ENCODE results near the gene EHD2. TPM values are rescaled to one million over a fixed set of nuclear protein-coding genes. Genes with fewer than 3 reads are reported as not detected.

EHD2 gene
- total RNA-seq, 2 experiments from 2014 or later: not detected

- DNase-seq: no peak
- Mint-ChIP-seq H3K36me3 (ENCODE audit: low read depth) (peaks cover 16% of the 10 kb centered on the region), H3K4me3 (no peak overlapping the region), H3K27me3 (no peaks in the 10 kb centered on the region), H3K4me1 (no peaks in the 10 kb centered on the region), H3K9me3 (no peaks in the 10 kb centered on the region), H3K27ac (no peak overlapping the region)
- POLR2A ChIA-PET: no interaction called here
- CTCF ChIA-PET: interaction anchor here (0.6 to 1.5 kb wide), 5 partner anchors 9 to 259 kb away, joined by 3 to 6 read pairs (median 3); partner anchors contain the start of gene EHD2
Measured at GRCh38 chr19:47695533-47696262, 17.5 kb upstream of the EHD2 start.

- DNase-seq: no peak
- Mint-ChIP-seq H3K27me3 (no peaks in the 10 kb centered on the region), H3K4me1 (no peaks in the 10 kb centered on the region), H3K36me3 (ENCODE audit: low read depth) (peaks cover 16% of the 10 kb centered on the region), H3K27ac (no peak overlapping the region), H3K4me3 (no peak overlapping the region), H3K9me3 (no peaks in the 10 kb centered on the region)
- ChIA-PET CTCF (interaction anchor here (0.6 to 2.1 kb wide), 5 partner anchors 11 to 263 kb away, joined by 3 to 7 read pairs (median 3); partner anchors contain the start of gene EHD2), POLR2A (no interaction called here)
Measured at GRCh38 chr19:47696635-47697034, 16.6 kb upstream of the EHD2 start.

GRCh38 chr19:47697863-47698609 lies 15.2 kb upstream of the EHD2 start:
- H3K9me3 Mint-ChIP-seq: no peaks in the 10 kb centered on the region
- H3K27me3 Mint-ChIP-seq: no peaks in the 10 kb centered on the region
- DNase-seq: peak; percentile 65
- ChIA-PET CTCF (interaction anchor here (0.7 to 2.1 kb wide), 10 partner anchors 9 to 404 kb away, joined by 3 to 14 read pairs (median 4); no protein-coding TSS in a partner anchor), POLR2A (no interaction called here)
- no peak overlapping the region for H3K27ac Mint-ChIP-seq
- H3K4me3 Mint-ChIP-seq: no peak overlapping the region
- H3K4me1 Mint-ChIP-seq: no peaks in the 10 kb centered on the region
- peaks cover 15% of the 10 kb centered on the region for H3K36me3 Mint-ChIP-seq (ENCODE audit: low read depth)

GRCh38 chr19:47698631-47699359 lies 14.4 kb upstream of the EHD2 start:
- ChIA-PET CTCF (interaction anchor here (0.8 to 2.1 kb wide), 15 partner anchors 8 to 404 kb away, joined by 3 to 14 read pairs (median 4); no protein-coding TSS in a partner anchor), POLR2A (no interaction called here)
- Mint-ChIP-seq H3K27me3 (no peaks in the 10 kb centered on the region), H3K36me3 (ENCODE audit: low read depth) (peaks cover 14% of the 10 kb centered on the region), H3K4me3 (no peak overlapping the region), H3K4me1 (no peaks in the 10 kb centered on the region), H3K27ac (no peak overlapping the region), H3K9me3 (no peaks in the 10 kb centered on the region)
- DNase-seq: no peak

- Mint-ChIP-seq H3K36me3 (ENCODE audit: low read depth) (peaks cover 14% of the 10 kb centered on the region), H3K9me3 (no peaks in the 10 kb centered on the region)
- CTCF ChIA-PET: interaction anchor here (0.8 to 2.0 kb wide), 13 partner anchors 9 to 308 kb away, joined by 3 to 14 read pairs (median 4); no protein-coding TSS in a partner anchor
Measured at GRCh38 chr19:47699360-47699917, 13.8 kb upstream of the EHD2 start.

GRCh38 chr19:47700934-47701716 lies 12.1 kb upstream of the EHD2 start:
- CTCF ChIA-PET: interaction anchor here (0.6 to 1.8 kb wide), 3 partner anchors 12 to 266 kb away, joined by 3 to 6 read pairs (median 3); partner anchors contain the start of gene EHD2
- H3K9me3 Mint-ChIP-seq: no peaks in the 10 kb centered on the region

More at GRCh38 chr19:47699360-47699917, 13.8 kb upstream of the EHD2 start:
- Mint-ChIP-seq H3K27ac (no peak overlapping the region), H3K4me1 (no peaks in the 10 kb centered on the region), H3K27me3 (no peaks in the 10 kb centered on the region), H3K4me3 (no peak overlapping the region)
- peak; percentile 52 for DNase-seq
- POLR2A ChIA-PET: no interaction called here

GRCh38 chr19:47701717-47702552 lies 11.3 kb upstream of the EHD2 start:
- H3K27me3 Mint-ChIP-seq: no peaks in the 10 kb centered on the region
- no peak overlapping the region for H3K27ac Mint-ChIP-seq
- H3K36me3 Mint-ChIP-seq (ENCODE audit: low read depth): peaks cover 14% of the 10 kb centered on the region
- POLR2A ChIA-PET: no interaction called here
- CTCF ChIA-PET: interaction anchor here (1.0 to 2.1 kb wide), 3 partner anchors 11 to 272 kb away, joined by 3 to 6 read pairs (median 5); partner anchors contain the start of genes EHD2 and KPTN
- H3K4me3 Mint-ChIP-seq: no peak overlapping the region
- no peak for DNase-seq
- no peaks in the 10 kb centered on the region for H3K4me1 Mint-ChIP-seq
- no peaks in the 10 kb centered on the region for H3K9me3 Mint-ChIP-seq

More at GRCh38 chr19:47700934-47701716, 12.1 kb upstream of the EHD2 start:
- no peak for DNase-seq
- H3K4me1 Mint-ChIP-seq: no peaks in the 10 kb centered on the region
- no peaks in the 10 kb centered on the region for H3K27me3 Mint-ChIP-seq
- no peak overlapping the region for H3K4me3 Mint-ChIP-seq
- POLR2A ChIA-PET: no interaction called here
- peaks cover 14% of the 10 kb centered on the region for H3K36me3 Mint-ChIP-seq (ENCODE audit: low read depth)
- H3K27ac Mint-ChIP-seq: no peak overlapping the region

- Mint-ChIP-seq H3K4me1 (no peaks in the 10 kb centered on the region), H3K27me3 (no peaks in the 10 kb centered on the region), H3K36me3 (ENCODE audit: low read depth) (peaks cover 14% of the 10 kb centered on the region), H3K27ac (no peak overlapping the region), H3K9me3 (no peaks in the 10 kb centered on the region), H3K4me3 (no peak overlapping the region)
- DNase-seq: no peak
- ChIA-PET CTCF (interaction anchor here (1.0 to 2.1 kb wide), 2 partner anchors 219 to 273 kb away, joined by 3 to 5 read pairs; partner anchors contain the start of gene KPTN), POLR2A (no interaction called here)
Measured at GRCh38 chr19:47702671-47703070, 10.6 kb upstream of the EHD2 start.

GRCh38 chr19:47703301-47703700 lies 9.9 kb upstream of the EHD2 start:
- Mint-ChIP-seq H3K27ac (no peak overlapping the region), H3K27me3 (no peaks in the 10 kb centered on the region), H3K36me3 (ENCODE audit: low read depth) (peaks cover 11% of the 10 kb centered on the region), H3K4me3 (no peak overlapping the region), H3K9me3 (no peaks in the 10 kb centered on the region), H3K4me1 (no peaks in the 10 kb centered on the region)
- ChIA-PET CTCF (interaction anchor here (1.6 to 2.1 kb wide), 2 partner anchors 33 to 219 kb away, joined by 5 read pairs; partner anchors contain the start of gene KPTN), POLR2A (no interaction called here)
- no peak for DNase-seq

GRCh38 chr19:47704024-47704423 lies 9.2 kb upstream of the EHD2 start:
- ChIA-PET CTCF (interaction anchor here (1.0 to 1.6 kb wide), 3 partner anchors 32 to 271 kb away, joined by 3 to 6 read pairs (median 5); no protein-coding TSS in a partner anchor), POLR2A (no interaction called here)
- Mint-ChIP-seq H3K36me3 (ENCODE audit: low read depth) (peaks cover 11% of the 10 kb centered on the region), H3K27me3 (no peaks in the 10 kb centered on the region), H3K9me3 (no peaks in the 10 kb centered on the region), H3K27ac (no peak overlapping the region), H3K4me3 (no peak overlapping the region), H3K4me1 (no peaks in the 10 kb centered on the region)
- no peak for DNase-seq

GRCh38 chr19:47704656-47705055 lies 8.6 kb upstream of the EHD2 start:
- ChIA-PET POLR2A (no interaction called here), CTCF (interaction anchor here (0.9 to 1.6 kb wide), 5 partner anchors 9 to 272 kb away, joined by 3 to 6 read pairs (median 5); no protein-coding TSS in a partner anchor)
- no peak overlapping the region for H3K27ac Mint-ChIP-seq
- no peaks in the 10 kb centered on the region for H3K27me3 Mint-ChIP-seq
- no peak for DNase-seq
- H3K36me3 Mint-ChIP-seq (ENCODE audit: low read depth): peaks cover 11% of the 10 kb centered on the region
- H3K4me3 Mint-ChIP-seq: no peak overlapping the region
- no peaks in the 10 kb centered on the region for H3K4me1 Mint-ChIP-seq
- H3K9me3 Mint-ChIP-seq: no peaks in the 10 kb centered on the region
